Measurements from ENCODE around the gene RAB17.
"Not testable (repeated sequence)": the region's sequence is repeated elsewhere in the genome, so short reads cannot be mapped to it uniquely, and the experiment has no call there.

Gene RAB17

DNA sequence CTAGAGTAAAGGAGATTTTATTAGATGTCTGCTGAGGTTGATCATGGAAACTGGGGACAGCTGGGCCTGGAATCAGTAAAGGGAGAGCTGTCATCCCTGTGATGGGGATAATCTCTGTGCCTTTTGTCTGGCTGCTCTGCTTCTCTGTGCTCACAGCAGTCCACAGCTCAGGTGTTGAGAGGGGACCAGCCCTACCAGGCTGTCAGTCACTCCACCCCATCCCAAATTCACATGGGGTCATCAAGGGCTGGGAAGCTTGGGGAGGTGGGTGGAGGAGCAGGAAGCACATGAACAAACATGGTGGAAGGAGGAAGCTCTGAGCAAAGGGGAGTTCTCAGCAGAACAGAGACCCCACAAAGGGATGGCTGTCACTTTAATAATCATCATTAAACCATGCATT is 23.1 kb upstream of the RAB17 start:
- Histone ChIP-seq H3K9me3 (ENCODE audit: control insufficient read depth in 5 of 5, low read length in 5 of 5) (no peaks in the 10 kb centered on the region), H3K9ac (ENCODE audit: low read length in 5 of 5) (no peak overlapping the region), H3K36me3 (ENCODE audit: control insufficient read depth in 5 of 5, insufficient read depth in 5 of 5, low read length in 5 of 5) (no peaks in the 10 kb centered on the region), H3K4me3 (ENCODE audit: low read depth in 1 of 5, low read length in 5 of 5) (no peak overlapping the region), H3K27ac (ENCODE audit: low read depth, low read length) (no peak overlapping the region), H3K27me3 (ENCODE audit: control insufficient read depth in 5 of 5, insufficient read depth in 4 of 5, low read length in 5 of 5) (peaks cover 0 to 3% (median 0%) of the 10 kb centered on the region in 5 donors), H3K4me1 (ENCODE audit: control insufficient read depth in 5 of 5, insufficient read depth in 5 of 5, low read length in 5 of 5) (peaks cover 4 to 27% (median 15%) of the 10 kb centered on the region in 5 donors)

DNA sequence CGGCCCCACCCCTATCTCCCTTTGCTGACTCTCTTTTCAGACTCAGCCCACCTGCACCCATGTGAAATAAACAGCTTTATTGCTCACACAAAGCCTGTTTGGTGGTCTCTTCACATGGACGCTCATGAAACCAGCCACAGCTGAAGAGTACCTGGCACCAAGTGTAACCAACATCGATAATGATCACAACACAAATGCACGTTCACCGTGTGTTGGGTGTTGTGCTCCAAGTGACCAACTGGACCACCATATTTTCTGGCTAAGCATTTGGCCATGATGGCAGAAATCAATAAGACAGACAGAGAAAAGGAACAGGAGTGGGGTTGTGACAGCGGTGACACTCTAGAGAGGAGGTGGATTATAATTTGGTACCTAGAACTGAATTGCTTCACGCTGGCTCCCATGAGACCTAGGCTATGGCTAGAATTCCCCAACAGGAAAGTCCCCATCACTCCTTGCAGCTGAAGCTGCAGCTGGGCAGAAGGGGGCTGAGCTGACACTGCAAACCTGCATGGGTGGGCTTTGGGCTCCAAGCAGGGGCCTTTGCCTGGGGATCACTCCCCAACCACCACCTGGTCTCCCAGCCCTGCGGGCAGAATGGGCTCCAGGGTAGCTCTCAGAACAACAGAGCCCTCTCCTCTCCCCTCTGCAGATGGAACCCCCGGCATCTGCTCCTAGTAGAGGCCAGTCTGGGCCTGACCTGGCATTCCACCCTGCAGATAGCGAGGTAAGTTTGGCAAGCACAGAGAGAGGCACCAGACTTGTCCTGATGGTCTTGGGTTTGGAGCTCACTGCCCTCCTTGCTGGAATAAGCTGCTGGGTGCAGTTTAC is 22.2 kb upstream of the RAB17 start:
- Histone ChIP-seq H3K36me3 (ENCODE audit: control insufficient read depth in 5 of 5, insufficient read depth in 5 of 5, low read length in 5 of 5) (no peaks in the 10 kb centered on the region), H3K4me3 (ENCODE audit: low read depth in 1 of 5, low read length in 5 of 5) (no peak overlapping the region), H3K27me3 (ENCODE audit: control insufficient read depth in 5 of 5, insufficient read depth in 4 of 5, low read length in 5 of 5) (peaks cover 0 to 3% (median 0%) of the 10 kb centered on the region in 5 donors), H3K27ac (ENCODE audit: low read depth, low read length) (no peak overlapping the region), H3K9ac (ENCODE audit: low read length in 5 of 5) (no peak overlapping the region), H3K4me1 (ENCODE audit: control insufficient read depth in 5 of 5, insufficient read depth in 5 of 5, low read length in 5 of 5) (peaks cover 4 to 27% (median 15%) of the 10 kb centered on the region in 5 donors), H3K9me3 (ENCODE audit: control insufficient read depth in 5 of 5, low read length in 5 of 5) (no peaks in the 10 kb centered on the region)

DNA sequence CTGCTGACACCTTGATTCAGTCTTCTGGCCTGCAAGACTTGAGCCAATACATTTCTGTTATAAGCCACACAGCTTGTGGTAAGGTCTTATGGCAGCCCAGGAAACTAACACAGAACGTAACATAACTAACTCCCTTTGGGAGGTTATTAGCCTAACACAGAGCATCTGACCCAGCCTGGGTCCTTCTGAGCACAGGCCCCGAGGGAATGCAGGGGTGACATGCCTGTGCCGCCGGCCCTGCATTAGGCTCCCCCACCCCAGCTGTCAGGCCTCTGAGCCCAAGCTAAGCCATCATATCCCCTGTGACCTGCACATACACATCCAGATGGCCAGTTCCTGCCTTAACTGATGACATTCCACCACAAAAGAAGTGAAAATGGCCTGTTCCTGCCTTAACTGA is 16.0 kb upstream of the RAB17 start:
- H3K27me3 ChIP-seq (ENCODE audit: control insufficient read depth in 5 of 5, insufficient read depth in 4 of 5, low read length in 5 of 5); H3K27ac ChIP-seq (ENCODE audit: low read depth, low read length): not testable (repeated sequence)

DNA sequence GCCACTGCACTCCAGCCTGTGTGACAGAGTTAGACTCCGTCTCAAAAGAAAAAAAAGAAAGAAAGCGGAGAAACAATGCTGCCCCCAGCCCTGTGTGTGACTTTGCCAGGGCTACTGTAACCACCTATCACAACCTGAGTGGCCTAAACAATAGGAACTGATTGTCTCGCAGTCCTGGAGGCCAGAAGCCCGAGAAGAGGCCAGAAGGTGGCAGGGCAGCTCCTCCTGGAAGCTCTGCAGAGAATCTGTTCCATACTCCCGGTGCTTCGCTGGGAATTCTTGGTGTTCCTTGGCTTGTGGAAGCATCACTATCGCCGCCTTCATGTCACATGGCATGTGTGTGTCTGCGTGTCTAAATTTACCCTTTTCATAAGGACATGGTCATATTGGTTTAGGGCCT is 14.4 kb upstream of the RAB17 start:
- H3K4me1 ChIP-seq (ENCODE audit: control insufficient read depth in 5 of 5, insufficient read depth in 5 of 5, low read length in 5 of 5): peaks cover 0 to 21% (median 17%) of the 10 kb centered on the region in 5 donors
- H3K36me3 ChIP-seq (ENCODE audit: control insufficient read depth in 5 of 5, insufficient read depth in 5 of 5, low read length in 5 of 5): no peaks in the 10 kb centered on the region
- no peak overlapping the region for H3K4me3 ChIP-seq (ENCODE audit: low read depth in 1 of 5, low read length in 5 of 5)
- H3K27me3 ChIP-seq (ENCODE audit: control insufficient read depth in 5 of 5, insufficient read depth in 4 of 5, low read length in 5 of 5): peaks cover 0 to 4% (median 0%) of the 10 kb centered on the region in 5 donors
- H3K27ac ChIP-seq (ENCODE audit: low read depth, low read length): no peak overlapping the region
- no peaks in the 10 kb centered on the region for H3K9me3 ChIP-seq (ENCODE audit: control insufficient read depth in 5 of 5, low read length in 5 of 5)
- H3K9ac ChIP-seq (ENCODE audit: low read length in 5 of 5): no peak overlapping the region

More for the DNA sequence above, 16.0 kb upstream of the RAB17 start:
- H3K4me1 ChIP-seq (ENCODE audit: control insufficient read depth in 5 of 5, insufficient read depth in 5 of 5, low read length in 5 of 5): peaks cover 0 to 13% (median 9%) of the 10 kb centered on the region in 5 donors
- H3K36me3 ChIP-seq (ENCODE audit: control insufficient read depth in 5 of 5, insufficient read depth in 5 of 5, low read length in 5 of 5); H3K4me3 ChIP-seq (ENCODE audit: low read depth in 1 of 5, low read length in 5 of 5); H3K9me3 ChIP-seq (ENCODE audit: control insufficient read depth in 5 of 5, low read length in 5 of 5); H3K9ac ChIP-seq (ENCODE audit: low read length in 5 of 5): not testable (repeated sequence)

DNA sequence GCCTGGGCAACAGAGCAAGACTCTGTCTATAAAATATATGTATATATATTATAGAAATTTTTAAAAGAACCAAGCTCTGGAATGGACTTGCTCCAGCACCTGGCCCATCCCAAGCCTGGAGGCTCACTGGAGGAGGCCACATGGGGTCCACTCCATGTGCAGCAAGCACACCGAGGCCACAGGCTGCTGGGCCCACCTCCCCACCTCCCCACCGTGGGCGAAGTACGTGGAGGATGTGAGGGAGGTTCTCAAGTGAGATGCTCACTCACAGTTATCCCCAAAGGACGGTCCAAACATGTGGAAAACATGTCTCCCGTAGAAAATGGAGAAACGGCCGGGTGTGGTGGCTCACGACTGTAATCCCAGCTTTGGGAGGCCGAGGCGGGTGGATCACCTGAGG is 13.9 kb upstream of the RAB17 start:
- H3K4me1 ChIP-seq (ENCODE audit: control insufficient read depth in 5 of 5, insufficient read depth in 5 of 5, low read length in 5 of 5): peaks cover 0 to 21% (median 20%) of the 10 kb centered on the region in 5 donors
- H3K4me3 ChIP-seq (ENCODE audit: low read depth in 1 of 5, low read length in 5 of 5): no peak overlapping the region
- no peak overlapping the region for H3K27ac ChIP-seq (ENCODE audit: low read depth, low read length)
- peaks cover 0 to 4% (median 0%) of the 10 kb centered on the region in 5 donors for H3K27me3 ChIP-seq (ENCODE audit: control insufficient read depth in 5 of 5, insufficient read depth in 4 of 5, low read length in 5 of 5)
- H3K9ac ChIP-seq (ENCODE audit: low read length in 5 of 5): no peak overlapping the region
- no peaks in the 10 kb centered on the region for H3K36me3 ChIP-seq (ENCODE audit: control insufficient read depth in 5 of 5, insufficient read depth in 5 of 5, low read length in 5 of 5)
- H3K9me3 ChIP-seq (ENCODE audit: control insufficient read depth in 5 of 5, low read length in 5 of 5): no peaks in the 10 kb centered on the region

DNA sequence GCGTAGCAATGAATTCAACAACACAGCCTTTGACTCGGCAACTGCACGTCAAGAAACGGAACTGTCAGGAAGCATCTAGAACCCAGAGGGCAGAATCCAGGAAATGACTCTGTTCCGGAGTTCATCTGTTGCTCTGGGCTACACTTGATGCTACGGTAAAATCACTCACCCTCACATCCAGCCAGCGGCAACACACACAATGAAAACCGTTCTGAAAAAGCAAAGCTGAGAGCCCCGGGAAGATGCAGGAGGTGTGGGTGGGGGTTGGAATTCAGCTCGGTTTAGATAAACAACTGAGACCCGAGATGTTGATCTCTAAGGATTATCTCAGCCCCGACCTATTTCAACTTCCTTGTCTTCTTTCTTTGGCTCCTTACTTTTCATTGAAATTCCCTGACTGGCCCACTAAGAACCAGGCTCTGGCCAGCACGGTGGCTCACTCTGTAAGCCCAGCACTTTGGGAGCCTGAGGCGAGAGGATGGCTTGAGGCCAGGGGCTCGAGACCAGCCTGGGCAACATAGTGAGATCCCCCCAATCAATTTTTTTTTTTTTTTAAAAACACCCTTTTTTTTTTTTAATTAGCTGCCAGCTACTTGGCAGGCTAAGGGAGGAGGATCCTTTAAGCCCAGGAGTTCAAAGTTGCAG is 13.3 kb upstream of the RAB17 start:
- no peaks in the 10 kb centered on the region for H3K36me3 ChIP-seq (ENCODE audit: control insufficient read depth in 5 of 5, insufficient read depth in 5 of 5, low read length in 5 of 5)
- no peak overlapping the region for H3K9ac ChIP-seq (ENCODE audit: low read length in 5 of 5)
- peak overlapping the region in 4 of 5 donors; percentile 6 to 47 (median 22) for H3K4me3 ChIP-seq (ENCODE audit: low read depth in 1 of 5, low read length in 5 of 5)
- peak overlapping the region; percentile 60 for H3K27ac ChIP-seq (ENCODE audit: low read depth, low read length)
- no peaks in the 10 kb centered on the region for H3K9me3 ChIP-seq (ENCODE audit: control insufficient read depth in 5 of 5, low read length in 5 of 5)
- H3K27me3 ChIP-seq (ENCODE audit: control insufficient read depth in 5 of 5, insufficient read depth in 4 of 5, low read length in 5 of 5): peaks cover 0 to 4% (median 0%) of the 10 kb centered on the region in 5 donors
- H3K4me1 ChIP-seq (ENCODE audit: control insufficient read depth in 5 of 5, insufficient read depth in 5 of 5, low read length in 5 of 5): peaks cover 0 to 21% (median 20%) of the 10 kb centered on the region in 5 donors

DNA sequence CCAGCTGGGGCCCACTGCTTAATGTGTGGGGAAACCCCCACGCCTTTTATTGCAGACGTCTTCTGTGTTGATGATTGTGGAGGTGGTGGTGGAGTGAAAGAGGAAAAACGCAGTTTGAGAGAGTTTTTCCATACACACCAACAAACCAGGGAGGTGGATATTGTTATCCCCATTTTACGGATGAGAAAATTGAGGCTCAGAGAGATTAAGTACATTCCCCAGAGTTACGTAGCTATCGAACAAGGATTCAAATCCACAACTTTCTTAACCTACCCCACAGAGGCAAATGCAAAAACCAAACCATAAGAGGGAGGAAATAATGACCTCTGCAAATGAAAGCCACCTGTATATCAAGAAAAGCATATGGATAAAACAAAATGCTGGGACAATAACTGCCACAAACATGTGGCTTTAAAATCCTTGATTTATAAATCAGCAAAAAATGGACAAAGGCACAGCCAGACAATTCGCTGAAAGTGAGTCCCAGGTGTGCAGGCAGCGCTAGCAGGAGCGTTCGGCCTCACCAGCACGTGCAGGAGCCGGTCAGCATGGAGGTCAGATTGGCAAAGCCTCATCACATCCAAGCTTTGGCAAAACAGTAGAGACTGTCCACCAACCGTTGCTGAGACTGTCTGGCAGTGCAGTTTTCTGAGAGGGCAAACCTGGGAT is 12.6 kb upstream of the RAB17 start:
- Histone ChIP-seq H3K27me3 (ENCODE audit: control insufficient read depth in 5 of 5, insufficient read depth in 4 of 5, low read length in 5 of 5) (peaks cover 0 to 4% (median 0%) of the 10 kb centered on the region in 5 donors), H3K36me3 (ENCODE audit: control insufficient read depth in 5 of 5, insufficient read depth in 5 of 5, low read length in 5 of 5) (no peaks in the 10 kb centered on the region), H3K4me1 (ENCODE audit: control insufficient read depth in 5 of 5, insufficient read depth in 5 of 5, low read length in 5 of 5) (peaks cover 0 to 21% (median 20%) of the 10 kb centered on the region in 5 donors), H3K4me3 (ENCODE audit: low read depth in 1 of 5, low read length in 5 of 5) (peak overlapping the region in 3 of 5 donors; percentile 6 to 47 (median 36)), H3K27ac (ENCODE audit: low read depth, low read length) (peak overlapping the region; percentile 60), H3K9me3 (ENCODE audit: control insufficient read depth in 5 of 5, low read length in 5 of 5) (no peaks in the 10 kb centered on the region), H3K9ac (ENCODE audit: low read length in 5 of 5) (no peak overlapping the region)

DNA sequence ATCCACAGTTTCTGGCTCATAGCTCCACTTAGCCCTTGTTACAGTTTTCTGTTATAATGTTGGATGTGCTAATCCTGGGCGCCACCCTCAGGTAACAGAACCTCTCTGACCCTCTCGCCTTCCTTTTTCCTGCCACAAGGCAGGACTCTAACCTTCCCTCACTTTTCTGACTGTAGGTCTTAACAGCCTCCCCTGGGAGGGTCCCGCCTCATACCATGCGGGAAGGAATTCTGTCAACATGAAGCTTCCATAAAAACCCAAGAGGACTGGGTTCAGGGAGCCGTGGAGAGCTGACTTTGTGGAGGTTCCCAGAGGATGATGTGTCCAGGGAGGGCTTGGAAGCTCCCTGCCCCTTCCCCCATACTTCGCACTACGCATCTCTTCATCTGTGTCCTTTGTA is 11.9 kb upstream of the RAB17 start:
- Histone ChIP-seq H3K9me3 (ENCODE audit: control insufficient read depth in 5 of 5, low read length in 5 of 5) (no peaks in the 10 kb centered on the region), H3K4me1 (ENCODE audit: control insufficient read depth in 5 of 5, insufficient read depth in 5 of 5, low read length in 5 of 5) (peaks cover 0 to 21% (median 20%) of the 10 kb centered on the region in 5 donors), H3K9ac (ENCODE audit: low read length in 5 of 5) (no peak overlapping the region), H3K4me3 (ENCODE audit: low read depth in 1 of 5, low read length in 5 of 5) (no peak overlapping the region), H3K27ac (ENCODE audit: low read depth, low read length) (no peak overlapping the region), H3K27me3 (ENCODE audit: control insufficient read depth in 5 of 5, insufficient read depth in 4 of 5, low read length in 5 of 5) (peaks cover 0 to 4% (median 0%) of the 10 kb centered on the region in 5 donors), H3K36me3 (ENCODE audit: control insufficient read depth in 5 of 5, insufficient read depth in 5 of 5, low read length in 5 of 5) (no peaks in the 10 kb centered on the region)

DNA sequence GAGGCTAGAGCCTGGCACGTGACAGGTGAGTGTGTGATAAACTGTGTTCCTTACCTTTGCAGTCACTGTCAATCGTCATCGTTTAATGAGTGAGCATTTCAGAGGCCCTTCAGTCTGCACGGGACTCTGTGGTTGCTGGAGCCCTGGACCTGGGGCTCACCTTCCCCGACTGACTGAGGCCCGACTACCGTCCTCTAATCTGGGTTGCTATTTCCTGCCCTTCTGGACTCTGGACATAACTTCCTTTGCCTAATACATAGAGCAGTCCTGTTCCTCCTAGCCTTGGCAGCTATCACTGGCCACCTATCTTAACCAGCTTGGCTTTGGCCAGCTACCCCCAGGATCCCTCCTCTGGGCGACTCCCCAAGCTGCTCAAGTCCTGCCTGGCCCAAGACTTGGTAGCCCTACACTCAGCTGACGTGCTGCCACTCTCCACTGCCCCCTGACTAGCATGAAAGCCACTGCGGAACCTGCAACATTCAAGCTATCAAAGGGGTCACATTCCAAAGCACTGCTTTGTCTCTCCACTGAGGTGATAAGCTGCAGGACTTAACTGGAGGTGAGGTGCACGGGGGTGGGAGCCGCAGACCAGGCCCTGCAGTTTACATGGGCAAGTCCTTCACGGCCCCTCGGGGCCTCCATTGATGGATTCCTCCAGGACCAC is 11.1 kb upstream of the RAB17 start:
- Histone ChIP-seq H3K27me3 (ENCODE audit: control insufficient read depth in 5 of 5, insufficient read depth in 4 of 5, low read length in 5 of 5) (peaks cover 0 to 4% (median 0%) of the 10 kb centered on the region in 5 donors), H3K4me1 (ENCODE audit: control insufficient read depth in 5 of 5, insufficient read depth in 5 of 5, low read length in 5 of 5) (peaks cover 0 to 21% (median 20%) of the 10 kb centered on the region in 5 donors), H3K9me3 (ENCODE audit: control insufficient read depth in 5 of 5, low read length in 5 of 5) (no peaks in the 10 kb centered on the region), H3K9ac (ENCODE audit: low read length in 5 of 5) (no peak overlapping the region), H3K36me3 (ENCODE audit: control insufficient read depth in 5 of 5, insufficient read depth in 5 of 5, low read length in 5 of 5) (no peaks in the 10 kb centered on the region), H3K4me3 (ENCODE audit: low read depth in 1 of 5, low read length in 5 of 5) (no peak overlapping the region), H3K27ac (ENCODE audit: low read depth, low read length) (no peak overlapping the region)
